Measurements from ENCODE around the gene ST3GAL4. TPM values are rescaled to one million over a fixed set of nuclear protein-coding genes. Genes with fewer than 3 reads are reported as not detected.

The ST3GAL4 gene
- total and polyA plus RNA-seq, 2 of the 8 experiments (the other 6 are each of a cell fraction or from before 2014, with no cell fraction given), result 15.6 to 20.0 TPM

- TF ChIP-seq USF2 (IDR thresholded peaks at IDR 0.05; ENCODE audit: low read length), result no peak
- TF ChIP-seq EP300 (IDR thresholded peaks at IDR 0.05; ENCODE audit: borderline replicate concordance in 1 of 2, low read depth in 2 of 2, low read length in 2 of 2), result no peak
- no peak for TF ChIP-seq TAF7 (optimal IDR thresholded peaks at IDR 0.05; ENCODE audit: borderline replicate concordance, low read depth, low read length)
- TF ChIP-seq CBX5 (IDR thresholded peaks at IDR 0.05; ENCODE audit: low read depth, low read length), result no peak
- no peak for TF ChIP-seq RXRA (IDR thresholded peaks at IDR 0.05; ENCODE audit: insufficient read depth, low read depth, low read length)
- no peak for TF ChIP-seq CREB1 (IDR thresholded peaks at IDR 0.05)
- no peak for TF ChIP-seq CTBP2 (IDR thresholded peaks at IDR 0.05; ENCODE audit: borderline replicate concordance, insufficient read depth, insufficient read length, low read length)
These were observed 5.9 kb downstream of the ST3GAL4 start (continued) for GRCh38 chr11:126361400-126361799.
